Measurements from ENCODE around the gene PTBP1. TPM values are rescaled to one million over a fixed set of nuclear protein-coding genes. Genes with fewer than 3 reads are reported as not detected.
"Not testable (repeated sequence)": the region's sequence is repeated elsewhere in the genome, so short reads cannot be mapped to it uniquely, and the experiment has no call there.

The PTBP1 gene
- total RNA-seq, 2 experiments from 2014 or later, result 524 to 526 TPM

DNA sequence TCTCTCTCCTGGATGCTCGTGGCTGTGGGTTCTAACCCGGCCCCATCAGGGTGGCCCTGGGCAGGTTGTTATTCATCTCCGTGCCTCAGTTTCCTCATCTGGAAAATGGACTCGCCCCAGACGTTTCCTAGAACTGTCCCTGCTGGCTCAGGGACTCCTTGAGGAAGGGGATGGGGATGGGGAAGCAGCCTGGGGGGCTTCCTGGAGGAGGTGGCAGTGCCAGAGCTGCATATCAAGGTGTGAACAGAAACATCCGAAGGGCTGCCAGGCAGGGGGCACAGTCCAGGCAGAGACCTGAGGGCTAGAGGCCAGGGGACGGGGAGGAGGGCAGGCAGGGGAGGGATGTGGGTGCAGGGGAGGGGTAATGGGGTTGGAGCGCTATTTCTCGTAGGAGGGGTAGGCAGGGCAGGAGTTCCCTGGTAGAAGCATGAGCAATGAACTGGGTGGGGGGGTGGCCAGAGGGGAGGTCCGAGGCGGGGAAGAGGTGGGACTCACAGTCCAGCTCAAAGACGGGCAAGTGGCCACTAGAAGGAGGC, 51.2 kb downstream of the PTBP1 start:
- H3K9me3 Mint-ChIP-seq (ENCODE audit: insufficient read depth), result no peaks in the 10 kb centered on the region
- ATAC-seq (no peak), DNase-seq (no peak)
- H3K27me3 Mint-ChIP-seq (ENCODE audit: low read depth), result peaks cover 14% of the 10 kb centered on the region
- ChIA-PET CTCF (no interaction called here), POLR2A (no interaction called here)
- no peak overlapping the region for H3K27ac Mint-ChIP-seq
- no peak overlapping the region for H3K4me3 Mint-ChIP-seq
- H3K36me3 Mint-ChIP-seq (ENCODE audit: low read depth), result no peaks in the 10 kb centered on the region
- H3K4me1 Mint-ChIP-seq (ENCODE audit: low read depth), result peaks cover 4% of the 10 kb centered on the region

- POLR2A ChIA-PET, result interaction anchor here (1.0 kb wide), 1 partner anchor 10 kb away, joined by 3 read pairs; no protein-coding TSS in a partner anchor
- H3K4me1 Mint-ChIP-seq (ENCODE audit: low read depth); H3K9me3 Mint-ChIP-seq (ENCODE audit: insufficient read depth); CTCF ChIA-PET; H3K27ac Mint-ChIP-seq; H3K4me3 Mint-ChIP-seq; ATAC-seq; DNase-seq; H3K36me3 Mint-ChIP-seq (ENCODE audit: low read depth): not testable (repeated sequence)
- H3K27me3 Mint-ChIP-seq (ENCODE audit: low read depth), result peaks cover 12% of the 10 kb centered on the region
Measured at GRCh38 chr19:849195-849594, 51.9 kb downstream of the PTBP1 start.

DNA sequence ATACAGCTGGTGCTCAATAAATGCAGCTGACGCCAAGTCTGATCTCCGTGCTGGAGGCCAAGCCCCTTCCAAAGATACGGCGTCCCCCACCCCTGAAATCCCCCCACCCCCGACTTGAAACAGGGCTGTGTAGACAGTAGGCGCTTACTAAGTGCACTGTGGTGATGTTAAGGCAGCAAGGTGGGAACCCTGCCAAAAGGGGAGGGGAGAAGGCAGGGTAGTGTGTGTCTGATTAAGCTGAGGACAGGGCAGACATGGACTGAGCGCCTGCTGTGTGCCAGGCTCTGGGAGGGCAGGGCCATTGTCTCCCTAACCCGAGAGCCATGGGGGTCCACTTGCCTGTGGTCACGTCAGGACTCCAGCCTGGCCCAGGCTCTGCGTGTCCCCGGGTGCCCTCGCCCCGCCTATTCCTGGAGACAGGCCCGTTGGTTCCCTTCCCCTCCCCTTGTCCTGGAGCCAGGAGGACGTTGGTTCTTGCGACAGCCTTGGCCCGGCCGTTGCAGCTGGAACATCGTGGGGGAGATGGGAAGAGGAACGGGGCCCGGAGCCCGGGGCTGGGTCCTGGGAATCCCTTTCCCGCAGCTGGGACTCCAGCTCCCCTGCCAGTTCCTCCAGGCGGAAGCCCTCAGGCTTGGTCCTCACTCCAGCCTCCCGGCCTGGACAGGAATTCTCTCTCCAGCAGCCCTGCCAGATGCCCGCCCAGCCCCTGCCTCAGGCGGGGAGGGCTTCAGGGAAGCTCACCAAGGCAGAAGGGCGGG, 53.1 kb downstream of the PTBP1 start:
- ChIA-PET POLR2A (no interaction called here), CTCF (interaction anchor here (0.9 to 1.1 kb wide), 2 partner anchors 13 to 920 kb away, joined by 3 to 4 read pairs; no protein-coding TSS in a partner anchor)
- ATAC-seq (peak; percentile 21), DNase-seq (no peak)
- no peaks in the 10 kb centered on the region for H3K9me3 Mint-ChIP-seq (ENCODE audit: insufficient read depth)
- H3K27ac Mint-ChIP-seq, result no peak overlapping the region
- H3K27me3 Mint-ChIP-seq (ENCODE audit: low read depth), result peaks cover 5% of the 10 kb centered on the region
- no peaks in the 10 kb centered on the region for H3K4me1 Mint-ChIP-seq (ENCODE audit: low read depth)
- no peak overlapping the region for H3K4me3 Mint-ChIP-seq
- no peaks in the 10 kb centered on the region for H3K36me3 Mint-ChIP-seq (ENCODE audit: low read depth)

DNA sequence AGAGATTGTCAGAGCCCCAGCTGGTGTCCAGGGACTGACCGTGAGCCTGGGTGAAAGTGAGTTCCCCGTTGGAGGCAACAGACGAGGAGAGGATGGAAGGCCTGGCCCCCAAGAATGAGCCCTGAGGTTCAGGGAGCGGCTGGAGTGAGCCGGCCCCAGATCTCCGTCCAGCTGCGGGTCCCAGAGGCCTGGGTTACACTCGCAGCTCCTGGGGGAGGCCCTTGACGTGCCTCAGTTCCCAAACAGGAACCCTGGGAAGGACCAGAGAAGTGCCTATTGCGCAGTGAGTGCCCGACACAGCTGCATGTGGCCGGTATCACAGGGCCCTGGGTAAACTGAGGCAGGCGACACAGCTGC, 53.7 kb downstream of the PTBP1 start:
- Mint-ChIP-seq H3K36me3 (ENCODE audit: low read depth) (no peaks in the 10 kb centered on the region), H3K27me3 (ENCODE audit: low read depth) (peaks cover 2% of the 10 kb centered on the region), H3K27ac (no peak overlapping the region), H3K9me3 (ENCODE audit: insufficient read depth) (no peaks in the 10 kb centered on the region), H3K4me3 (no peak overlapping the region), H3K4me1 (ENCODE audit: low read depth) (no peaks in the 10 kb centered on the region)
- ATAC-seq (no peak), DNase-seq (no peak)
- CTCF ChIA-PET, result interaction anchor here (1.1 kb wide), 1 partner anchor 12 kb away, joined by 4 read pairs; no protein-coding TSS in a partner anchor
- POLR2A ChIA-PET, result no interaction called here

- no peaks in the 10 kb centered on the region for H3K36me3 Mint-ChIP-seq (ENCODE audit: low read depth)
- no peak within 1 kb of the TSS for H3K27ac Mint-ChIP-seq
- POLR2A ChIA-PET, result no interaction called here
- ATAC-seq, result no peak
- CTCF ChIA-PET, result no interaction called here
- H3K27me3 Mint-ChIP-seq (ENCODE audit: low read depth), result no peaks in the 10 kb centered on the region
- H3K4me1 Mint-ChIP-seq (ENCODE audit: low read depth), result no peaks in the 10 kb centered on the region
- no peak for DNase-seq
- no peaks in the 10 kb centered on the region for H3K9me3 Mint-ChIP-seq (ENCODE audit: insufficient read depth)
- H3K4me3 Mint-ChIP-seq, result no peak within 1 kb of the TSS
Measured at GRCh38 chr19:852136-853013, 55.1 kb downstream of the PTBP1 start, which contains the start of gene ELANE. Gene ELANE (plus strand): TSS chr19:852303. CDS start chr19:852329, 26 bp downstream.

- Mint-ChIP-seq H3K36me3 (ENCODE audit: low read depth) (no peaks in the 10 kb centered on the region), H3K4me1 (ENCODE audit: low read depth) (no peaks in the 10 kb centered on the region), H3K9me3 (ENCODE audit: insufficient read depth) (no peaks in the 10 kb centered on the region), H3K27me3 (ENCODE audit: low read depth) (no peaks in the 10 kb centered on the region), H3K27ac (no peak overlapping the region), H3K4me3 (no peak overlapping the region)
- DNase-seq (no peak), ATAC-seq (no peak)
- POLR2A ChIA-PET, result no interaction called here
- CTCF ChIA-PET, result no interaction called here
Measured at GRCh38 chr19:853014-853585, 55.8 kb downstream of the PTBP1 start.

DNA sequence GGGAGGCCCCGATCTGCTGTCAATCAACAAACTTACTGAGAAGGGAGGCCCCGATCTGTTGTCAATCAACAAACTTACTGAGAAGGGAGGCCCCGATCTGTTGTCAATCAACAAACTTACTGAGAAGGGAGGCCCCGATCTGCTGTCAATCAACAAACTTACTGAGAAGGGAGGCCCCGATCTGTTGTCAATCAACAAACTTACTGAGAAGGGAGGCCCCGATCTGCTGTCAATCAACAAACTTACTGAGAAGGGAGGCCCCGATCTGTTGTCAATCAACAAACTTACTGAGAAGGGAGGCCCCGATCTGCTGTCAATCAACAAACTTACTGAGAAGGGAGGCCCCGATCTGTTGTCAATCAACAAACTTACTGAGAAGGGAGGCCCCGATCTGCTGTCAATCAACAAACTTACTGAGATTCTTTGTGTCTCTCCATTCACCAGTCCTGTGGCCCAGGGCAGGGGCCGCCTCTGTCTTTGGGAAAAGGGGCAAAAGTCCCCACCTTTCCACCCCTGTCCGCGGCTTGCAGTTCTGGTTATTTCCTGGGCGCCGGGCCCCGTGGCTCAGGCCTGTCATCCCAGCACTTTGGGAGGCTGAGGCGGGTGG, 56.5 kb downstream of the PTBP1 start:
- H3K27ac Mint-ChIP-seq; H3K4me1 Mint-ChIP-seq (ENCODE audit: low read depth); H3K4me3 Mint-ChIP-seq; H3K9me3 Mint-ChIP-seq (ENCODE audit: insufficient read depth); POLR2A ChIA-PET; DNase-seq; H3K27me3 Mint-ChIP-seq (ENCODE audit: low read depth); H3K36me3 Mint-ChIP-seq (ENCODE audit: low read depth); ATAC-seq; CTCF ChIA-PET: not testable (repeated sequence)

GRCh38 chr19:854549-854948, 57.3 kb downstream of the PTBP1 start:
- Mint-ChIP-seq H3K9me3 (ENCODE audit: insufficient read depth) (no peaks in the 10 kb centered on the region), H3K27me3 (ENCODE audit: low read depth) (peaks cover 5% of the 10 kb centered on the region), H3K36me3 (ENCODE audit: low read depth) (no peaks in the 10 kb centered on the region), H3K4me1 (ENCODE audit: low read depth) (no peaks in the 10 kb centered on the region), H3K4me3 (no peak overlapping the region), H3K27ac (no peak overlapping the region)
- CTCF ChIA-PET, result no interaction called here
- DNase-seq (no peak), ATAC-seq (no peak)
- POLR2A ChIA-PET, result no interaction called here

DNA sequence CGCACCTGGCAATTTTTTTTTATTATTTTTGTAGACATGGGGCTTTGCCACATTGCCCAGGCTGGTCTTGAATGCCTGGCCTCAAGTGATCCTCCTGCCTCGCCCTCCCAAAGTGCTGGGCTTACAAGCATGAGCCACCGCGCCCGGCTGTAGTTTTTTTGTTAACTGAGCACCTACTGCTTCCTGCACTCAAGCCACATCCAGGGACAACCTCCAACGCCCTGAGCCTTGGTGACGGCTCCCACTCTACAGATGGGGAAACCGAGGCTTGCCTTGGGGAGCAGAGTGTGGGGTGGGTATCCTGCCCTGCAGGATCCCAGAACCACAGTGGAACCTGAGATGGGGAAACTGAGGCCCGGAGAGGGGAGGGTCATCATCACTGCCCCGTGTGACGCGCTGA, 57.9 kb downstream of the PTBP1 start:
- ChIA-PET CTCF (interaction anchor here (1.4 kb wide), 1 partner anchor 61 kb away, joined by 4 read pairs; no protein-coding TSS in a partner anchor), POLR2A (no interaction called here)
- H3K36me3 Mint-ChIP-seq (ENCODE audit: low read depth), result no peaks in the 10 kb centered on the region
- ATAC-seq, result no peak
- peaks cover 9% of the 10 kb centered on the region for H3K27me3 Mint-ChIP-seq (ENCODE audit: low read depth)
- H3K4me1 Mint-ChIP-seq (ENCODE audit: low read depth), result no peaks in the 10 kb centered on the region
- no peaks in the 10 kb centered on the region for H3K9me3 Mint-ChIP-seq (ENCODE audit: insufficient read depth)
- H3K4me3 Mint-ChIP-seq, result no peak overlapping the region
- H3K27ac Mint-ChIP-seq, result no peak overlapping the region
- DNase-seq, result no peak

- H3K27ac Mint-ChIP-seq, result no peak overlapping the region
- DNase-seq, result no peak
- POLR2A ChIA-PET, result no interaction called here
Measured at GRCh38 chr19:855566-856120, 58.4 kb downstream of the PTBP1 start.

DNA sequence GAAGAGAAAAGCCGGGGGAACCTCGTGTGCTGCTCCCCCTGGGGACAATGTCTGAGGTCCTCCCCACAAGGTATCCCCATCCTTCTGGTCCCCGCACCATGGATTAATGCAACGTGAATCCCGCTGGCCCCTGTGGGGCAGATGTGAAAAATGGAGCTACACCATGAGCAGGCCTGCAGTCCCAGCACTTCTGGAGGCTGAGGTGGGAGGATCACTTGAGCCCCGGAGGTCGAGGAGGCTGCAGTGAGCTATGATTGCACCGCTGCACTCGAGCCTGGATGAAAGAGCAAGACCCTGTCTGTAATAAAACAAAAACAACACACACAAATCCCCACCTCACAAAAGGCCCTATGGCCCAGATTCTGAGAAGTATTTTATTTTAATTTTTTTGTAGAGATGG, 61.0 kb downstream of the PTBP1 start:
- Mint-ChIP-seq H3K27ac (no peak overlapping the region), H3K4me3 (no peak overlapping the region), H3K36me3 (ENCODE audit: low read depth) (no peaks in the 10 kb centered on the region), H3K4me1 (ENCODE audit: low read depth) (peaks cover 10% of the 10 kb centered on the region), H3K27me3 (ENCODE audit: low read depth) (peaks cover 14% of the 10 kb centered on the region), H3K9me3 (ENCODE audit: insufficient read depth) (no peaks in the 10 kb centered on the region)
- ATAC-seq (no peak), DNase-seq (no peak)
- CTCF ChIA-PET, result interaction anchor here (0.9 to 2.3 kb wide), 2 partner anchors 52 to 62 kb away, joined by 4 to 13 read pairs; no protein-coding TSS in a partner anchor
- POLR2A ChIA-PET, result interaction anchor here (0.6 kb wide), 2 partner anchors 35 to 182 kb away, joined by 3 read pairs; partner anchors contain the start of genes ABCA7, MED16 and RNU6-9

More at GRCh38 chr19:855566-856120, 58.4 kb downstream of the PTBP1 start:
- Mint-ChIP-seq H3K4me3 (no peak overlapping the region), H3K4me1 (ENCODE audit: low read depth) (no peaks in the 10 kb centered on the region), H3K27me3 (ENCODE audit: low read depth) (peaks cover 9% of the 10 kb centered on the region), H3K36me3 (ENCODE audit: low read depth) (no peaks in the 10 kb centered on the region), H3K9me3 (ENCODE audit: insufficient read depth) (no peaks in the 10 kb centered on the region)
- ATAC-seq, result no peak
- CTCF ChIA-PET, result interaction anchor here (1.4 kb wide), 1 partner anchor 60 kb away, joined by 4 read pairs; no protein-coding TSS in a partner anchor
